ENCODE measurements around the gene LPAR1.

- TF ChIP-seq EZH2phosphoT487 (IDR thresholded peaks at IDR 0.05; ENCODE audit: low read length): no peak
- no peak for TF ChIP-seq CTCF (IDR thresholded peaks at IDR 0.05; ENCODE audit: low read length)
These were observed 85.8 kb downstream of the LPAR1 start for GRCh38 chr9:110952540-110952859.

Data from MM.1S (cell line).